Measurements from ENCODE around the gene RAB21. TPM values are rescaled to one million over a fixed set of nuclear protein-coding genes. Genes with fewer than 3 reads are reported as not detected.
A peak's percentile ranks its signal among the peaks of the same experiment; 100 is the strongest.

RAB21 gene
- total RNA-seq, 2 donors from 2014 or later: 60.1 to 104 TPM

GRCh38 chr12:71764587-71765321, 10.1 kb downstream of the RAB21 start:
- Mint-ChIP-seq H3K27ac (peak overlapping the region; percentile 75), H3K4me1 (peaks cover 40% of the 10 kb centered on the region), H3K4me3 (peak overlapping the region; percentile 64), H3K36me3 (ENCODE audit: low read depth) (peaks cover 70% of the 10 kb centered on the region), H3K27me3 (no peaks in the 10 kb centered on the region), H3K9me3 (no peaks in the 10 kb centered on the region)
- peak; percentile 77 for ATAC-seq (replicated peaks)

- Mint-ChIP-seq H3K36me3 (ENCODE audit: low read depth) (peaks cover 70% of the 10 kb centered on the region), H3K4me1 (peaks cover 40% of the 10 kb centered on the region), H3K9me3 (no peaks in the 10 kb centered on the region), H3K27ac (peak overlapping the region; percentile 0), H3K27me3 (no peaks in the 10 kb centered on the region), H3K4me3 (peak overlapping the region; percentile 50)
- no peak for ATAC-seq (replicated peaks)
Observed at GRCh38 chr12:71766202-71766601, 11.5 kb downstream of the RAB21 start.

- peak overlapping the region; percentile 64 for H3K27ac Mint-ChIP-seq
- no peaks in the 10 kb centered on the region for H3K27me3 Mint-ChIP-seq
Observed at GRCh38 chr12:71767183-71767582, 12.5 kb downstream of the RAB21 start.

DNA sequence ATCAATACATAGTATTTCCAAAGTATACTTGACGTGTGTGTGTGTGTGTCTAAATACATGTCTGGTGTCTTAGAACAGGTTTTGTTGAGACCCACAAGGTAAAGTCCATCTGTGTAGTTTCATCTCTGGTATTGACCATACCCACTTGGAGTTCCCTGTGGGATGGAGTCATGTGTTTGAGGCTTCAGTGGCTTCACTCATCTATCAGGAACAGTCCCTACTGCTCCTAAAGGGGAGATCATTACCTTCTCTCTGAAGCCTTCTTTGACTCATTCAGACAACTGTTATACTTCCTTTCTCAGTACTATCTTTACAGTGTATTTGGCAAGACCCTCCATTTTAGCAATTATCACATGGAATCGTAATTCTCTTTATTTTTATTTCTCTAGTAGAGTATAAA, 14.2 kb downstream of the RAB21 start:
- Mint-ChIP-seq H3K4me3 (peak overlapping the region; percentile 30), H3K27ac (peak overlapping the region; percentile 46), H3K27me3 (no peaks in the 10 kb centered on the region), H3K36me3 (ENCODE audit: low read depth) (peaks cover 77% of the 10 kb centered on the region), H3K4me1 (peaks cover 36% of the 10 kb centered on the region), H3K9me3 (no peaks in the 10 kb centered on the region)
- no peak for ATAC-seq (replicated peaks)

More at GRCh38 chr12:71767183-71767582, 12.5 kb downstream of the RAB21 start:
- Mint-ChIP-seq H3K4me1 (peaks cover 40% of the 10 kb centered on the region), H3K36me3 (ENCODE audit: low read depth) (peaks cover 76% of the 10 kb centered on the region), H3K9me3 (no peaks in the 10 kb centered on the region), H3K4me3 (peak overlapping the region; percentile 50)
- peak; percentile 62 for ATAC-seq (replicated peaks)

GRCh38 chr12:71771069-71771468, 16.4 kb downstream of the RAB21 start:
- Mint-ChIP-seq H3K4me1 (peaks cover 27% of the 10 kb centered on the region), H3K27ac (no peak overlapping the region), H3K36me3 (ENCODE audit: low read depth) (peaks cover 82% of the 10 kb centered on the region), H3K27me3 (no peaks in the 10 kb centered on the region), H3K4me3 (no peak overlapping the region), H3K9me3 (no peaks in the 10 kb centered on the region)
- ATAC-seq (replicated peaks): no peak

DNA sequence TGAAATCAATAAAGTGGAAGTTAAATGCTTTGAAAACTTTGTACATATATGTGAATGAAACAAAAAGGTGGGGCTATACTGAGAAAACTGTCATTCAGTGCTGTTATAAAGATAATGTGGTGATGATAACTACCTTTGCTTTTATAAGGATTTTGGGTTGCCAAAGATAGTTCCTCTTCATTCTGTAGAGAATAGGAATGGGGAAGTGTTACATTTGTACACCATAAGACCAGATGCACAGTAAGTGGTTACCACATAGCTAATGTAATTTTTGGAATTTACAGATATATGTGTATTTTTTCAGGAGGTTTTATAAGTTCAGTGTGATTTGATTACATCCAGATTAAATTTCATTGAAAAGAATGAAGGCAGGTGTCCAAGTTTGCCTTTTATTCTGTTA, 18.1 kb downstream of the RAB21 start:
- Mint-ChIP-seq H3K27me3 (no peaks in the 10 kb centered on the region), H3K27ac (peak overlapping the region; percentile 28), H3K36me3 (ENCODE audit: low read depth) (peaks cover 92% of the 10 kb centered on the region), H3K4me3 (no peak overlapping the region), H3K4me1 (peaks cover 15% of the 10 kb centered on the region), H3K9me3 (no peaks in the 10 kb centered on the region)
- ATAC-seq (replicated peaks): no peak

DNA sequence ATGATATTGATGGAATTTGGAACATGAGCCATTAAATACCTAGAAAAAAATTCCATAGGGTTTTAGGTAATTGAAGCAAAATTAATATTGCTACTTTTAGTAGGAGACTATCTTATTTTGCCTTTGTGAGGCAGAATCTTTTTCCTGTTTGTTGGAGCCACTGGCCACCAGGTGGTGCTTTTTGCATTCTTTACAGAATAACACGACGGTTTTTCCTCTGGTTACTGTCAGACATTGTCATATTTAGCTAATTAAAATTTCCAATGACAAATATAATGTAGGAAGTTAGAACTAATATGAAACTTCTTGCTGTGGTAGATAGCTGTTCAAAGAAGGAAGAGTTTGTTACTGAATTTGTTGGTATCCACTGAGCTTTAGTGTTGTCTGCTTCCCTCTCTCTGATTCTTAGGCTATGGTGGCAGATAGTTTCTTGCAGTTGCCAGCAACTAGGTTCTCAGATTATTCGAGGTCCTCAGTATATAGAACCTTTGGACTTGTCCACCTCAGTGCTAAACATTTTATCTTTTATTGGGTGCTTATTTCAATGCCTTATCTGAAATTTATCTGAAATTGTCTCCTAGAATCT, 25.7 kb downstream of the RAB21 start:
- peaks cover 10% of the 10 kb centered on the region for H3K4me1 Mint-ChIP-seq
- peaks cover 92% of the 10 kb centered on the region for H3K36me3 Mint-ChIP-seq (ENCODE audit: low read depth)
- H3K9me3 Mint-ChIP-seq: no peaks in the 10 kb centered on the region
- H3K27ac Mint-ChIP-seq: peak overlapping the region; percentile 73
- no peak overlapping the region for H3K4me3 Mint-ChIP-seq
- H3K27me3 Mint-ChIP-seq: no peaks in the 10 kb centered on the region
- peak; percentile 23 for ATAC-seq (replicated peaks)

DNA sequence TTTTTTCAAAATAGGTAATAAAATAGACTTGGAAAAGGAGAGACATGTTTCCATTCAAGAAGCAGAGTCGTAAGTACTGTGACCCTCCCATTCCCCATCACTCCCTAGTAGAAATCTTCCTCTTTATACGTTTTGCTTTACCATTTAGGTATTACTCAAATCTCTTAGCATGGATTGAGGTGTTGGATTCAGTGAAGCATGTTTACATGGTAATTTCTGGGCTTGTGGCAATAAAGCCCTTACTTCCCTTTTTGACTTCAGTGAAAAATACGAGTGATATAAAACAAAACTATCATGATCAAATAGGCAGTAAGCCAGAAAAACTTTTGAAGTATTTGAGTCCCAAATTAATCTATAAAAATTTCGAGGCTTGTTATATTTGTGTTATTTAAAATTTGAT, 27.4 kb downstream of the RAB21 start:
- no peak for ATAC-seq (replicated peaks)
- Mint-ChIP-seq H3K27ac (no peak overlapping the region), H3K4me3 (no peak overlapping the region), H3K4me1 (peaks cover 15% of the 10 kb centered on the region), H3K9me3 (no peaks in the 10 kb centered on the region), H3K36me3 (ENCODE audit: low read depth) (peaks cover 92% of the 10 kb centered on the region), H3K27me3 (no peaks in the 10 kb centered on the region)

GRCh38 chr12:71786829-71787228, 32.2 kb downstream of the RAB21 start:
- H3K9me3 Mint-ChIP-seq: no peaks in the 10 kb centered on the region
- H3K27ac Mint-ChIP-seq: peak overlapping the region; percentile 53
- peaks cover 16% of the 10 kb centered on the region for H3K4me1 Mint-ChIP-seq
- no peaks in the 10 kb centered on the region for H3K27me3 Mint-ChIP-seq
- H3K36me3 Mint-ChIP-seq (ENCODE audit: low read depth): peaks cover 90% of the 10 kb centered on the region
- ATAC-seq (replicated peaks): no peak
- no peak overlapping the region for H3K4me3 Mint-ChIP-seq

GRCh38 chr12:71787580-71787979, 32.9 kb downstream of the RAB21 start:
- no peak for ATAC-seq (replicated peaks)
- H3K4me3 Mint-ChIP-seq: no peak overlapping the region
- no peaks in the 10 kb centered on the region for H3K27me3 Mint-ChIP-seq
- no peaks in the 10 kb centered on the region for H3K9me3 Mint-ChIP-seq
- peak overlapping the region; percentile 78 for H3K27ac Mint-ChIP-seq
- H3K36me3 Mint-ChIP-seq (ENCODE audit: low read depth): peaks cover 83% of the 10 kb centered on the region
- H3K4me1 Mint-ChIP-seq: peaks cover 16% of the 10 kb centered on the region

DNA sequence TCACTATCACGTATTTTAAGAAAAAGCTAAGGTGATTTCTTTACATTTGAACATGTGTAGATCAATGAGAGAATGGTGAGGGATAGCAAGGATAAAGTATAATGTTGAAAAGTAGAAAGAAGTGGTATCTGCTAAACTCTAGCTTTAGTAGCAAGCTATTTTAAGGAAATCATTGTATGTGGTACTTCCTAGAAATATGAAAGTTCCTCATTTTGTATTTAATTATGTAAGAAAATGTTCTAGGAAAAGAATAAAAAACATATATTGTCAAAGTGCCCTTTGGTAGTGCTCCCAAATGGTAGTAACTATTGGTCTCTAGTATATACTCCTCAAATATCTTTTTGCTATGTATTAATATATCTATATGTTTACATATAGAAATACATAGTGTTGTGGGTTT, 35.7 kb downstream of the RAB21 start:
- H3K27me3 Mint-ChIP-seq: no peaks in the 10 kb centered on the region
- no peak overlapping the region for H3K27ac Mint-ChIP-seq
- H3K36me3 Mint-ChIP-seq (ENCODE audit: low read depth): peaks cover 57% of the 10 kb centered on the region
- no peak for ATAC-seq (replicated peaks)
- peaks cover 11% of the 10 kb centered on the region for H3K4me1 Mint-ChIP-seq
- no peaks in the 10 kb centered on the region for H3K9me3 Mint-ChIP-seq
- no peak overlapping the region for H3K4me3 Mint-ChIP-seq

- Mint-ChIP-seq H3K9me3 (no peaks in the 10 kb centered on the region), H3K4me3 (no peak overlapping the region), H3K27ac (no peak overlapping the region), H3K27me3 (no peaks in the 10 kb centered on the region), H3K36me3 (ENCODE audit: low read depth) (peaks cover 44% of the 10 kb centered on the region), H3K4me1 (peaks cover 10% of the 10 kb centered on the region)
- no peak for ATAC-seq (replicated peaks)
Observed at GRCh38 chr12:71791473-71792150, 36.9 kb downstream of the RAB21 start.

DNA sequence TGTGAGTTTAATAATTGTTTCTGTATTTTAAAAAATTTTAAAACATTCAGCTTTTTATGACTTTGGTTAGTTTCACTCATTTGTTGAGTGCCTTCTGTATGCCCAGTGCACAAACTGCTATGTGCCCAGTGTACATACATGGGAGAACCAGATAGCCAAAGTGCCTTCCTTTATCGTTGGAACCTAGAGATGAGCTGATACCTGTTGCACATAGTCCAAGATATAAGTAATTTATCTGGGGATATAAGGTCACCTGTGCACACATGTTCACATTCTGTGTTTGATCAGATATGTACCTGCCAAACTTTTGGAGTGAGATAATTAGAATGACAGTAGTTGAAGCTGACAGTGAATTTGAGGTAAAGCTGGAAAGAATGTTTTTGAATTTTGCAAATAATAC, 37.9 kb downstream of the RAB21 start:
- no peaks in the 10 kb centered on the region for H3K27me3 Mint-ChIP-seq
- H3K36me3 Mint-ChIP-seq (ENCODE audit: low read depth): peaks cover 34% of the 10 kb centered on the region
- no peak overlapping the region for H3K4me3 Mint-ChIP-seq
- peaks cover 3% of the 10 kb centered on the region for H3K4me1 Mint-ChIP-seq
- H3K9me3 Mint-ChIP-seq: no peaks in the 10 kb centered on the region
- H3K27ac Mint-ChIP-seq: no peak overlapping the region
- no peak for ATAC-seq (replicated peaks)

DNA sequence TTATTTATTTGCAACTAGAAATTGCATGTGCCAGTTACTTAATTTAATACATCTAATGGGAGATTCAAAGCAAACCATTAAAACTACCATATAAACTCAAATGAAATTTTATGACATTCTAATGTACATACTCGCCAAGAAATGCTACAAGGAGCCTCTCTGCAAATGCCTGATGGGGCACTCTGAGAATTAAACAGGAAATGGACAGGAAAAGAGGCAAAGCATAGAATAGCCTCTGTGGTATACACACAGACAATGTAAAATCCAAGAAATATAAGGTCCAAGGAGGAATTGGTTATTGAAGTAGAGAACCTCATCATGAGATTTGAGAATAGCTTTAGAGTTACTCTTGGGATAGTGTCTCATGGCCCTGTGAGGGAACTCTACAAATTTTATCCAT, 41.2 kb downstream of the RAB21 start:
- peaks cover 10% of the 10 kb centered on the region for H3K36me3 Mint-ChIP-seq (ENCODE audit: low read depth)
- H3K27me3 Mint-ChIP-seq: no peaks in the 10 kb centered on the region
- no peaks in the 10 kb centered on the region for H3K4me1 Mint-ChIP-seq
- H3K27ac Mint-ChIP-seq: no peak overlapping the region
- H3K4me3 Mint-ChIP-seq: no peak overlapping the region
- H3K9me3 Mint-ChIP-seq: no peaks in the 10 kb centered on the region
- no peak for ATAC-seq (replicated peaks)

DNA sequence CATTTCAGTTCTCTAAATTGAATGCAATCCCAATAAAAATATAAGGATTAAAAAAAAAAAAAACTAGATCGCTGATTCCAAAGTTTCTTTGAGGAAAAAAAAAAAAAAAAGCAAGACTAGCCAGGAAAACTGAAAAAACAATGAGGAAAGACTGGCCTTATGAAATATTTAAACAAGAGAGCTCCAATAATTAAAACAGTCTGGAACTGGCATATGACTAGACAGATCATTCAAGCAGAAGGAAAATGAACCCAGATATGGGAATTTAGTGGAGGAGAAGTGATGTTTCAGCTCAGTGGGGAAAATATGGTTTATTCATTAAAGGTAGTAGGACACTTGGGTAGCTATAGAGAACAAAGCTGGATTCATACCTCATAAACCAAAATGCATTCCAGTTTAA, 42.9 kb downstream of the RAB21 start:
- Mint-ChIP-seq H3K9me3 (no peaks in the 10 kb centered on the region), H3K27me3 (no peaks in the 10 kb centered on the region), H3K27ac (no peak overlapping the region), H3K4me1 (no peaks in the 10 kb centered on the region), H3K4me3 (no peak overlapping the region), H3K36me3 (ENCODE audit: low read depth) (no peaks in the 10 kb centered on the region)
- ATAC-seq (replicated peaks): no peak
